Upper lobe of left lung (tissue), 4 donors: Measurements from ENCODE around the gene BIRC3.

Source experiments
- CTCF ChIP-seq, 6 experiments: fragments of 450-650 bp in 4 of 6; fragments of 200-600 bp in 2 of 6; sonication (generic) in 2 of 6; IDR thresholded peaks; one replicate each; pipeline ENCODE4 v1.5.1; 2016 to 2019; ENCODE audit warnings: antibody characterized with exemption in 6 of 6
- EP300 ChIP-seq, 4 donors: sonication (generic); formaldehyde crosslinking; IDR thresholded peaks; one replicate each; pipeline ENCODE4 v1.5.1; 2017; ENCODE audit warnings: antibody characterized with exemption in 4 of 4, control low read depth in 2 of 4
- POLR2A ChIP-seq, 4 donors: fragments of 450-650 bp; IDR thresholded peaks; one replicate each; pipeline ENCODE4 v1.5.1; 2016 to 2017; ENCODE audit warnings: antibody characterized with exemption in 4 of 4, mild to moderate bottlenecking in 2 of 4
- POLR2AphosphoS5 ChIP-seq, 2 donors: sonication (generic); formaldehyde crosslinking; IDR thresholded peaks; one replicate each; pipeline ENCODE4 v1.5.1; 2017; ENCODE audit warnings: antibody characterized with exemption in 2 of 2

GRCh38 chr11:102276783-102277182, 40.5 kb upstream of the BIRC3 start:
- TF ChIP-seq CTCF (IDR thresholded peaks at IDR 0.05), result no peak
- TF ChIP-seq POLR2A (IDR thresholded peaks at IDR 0.05), result no peak
- no peak for TF ChIP-seq POLR2AphosphoS5 (IDR thresholded peaks at IDR 0.05)
- TF ChIP-seq EP300 (IDR thresholded peaks at IDR 0.05), result no peak
